Activated T-cell treated with anti-CD3 and anti-CD28 coated beads for 1 hour (primary cell): ENCODE measurements around the gene ATG10.
A peak's percentile ranks its signal among the peaks of the same experiment; 100 is the strongest.

Experiments
- DNase-seq: peaks from one replicate; pipeline ENCODE4 v3.0.0-alpha.2; 2020; ENCODE audit warnings: low read depth

Gene ATG10

DNA sequence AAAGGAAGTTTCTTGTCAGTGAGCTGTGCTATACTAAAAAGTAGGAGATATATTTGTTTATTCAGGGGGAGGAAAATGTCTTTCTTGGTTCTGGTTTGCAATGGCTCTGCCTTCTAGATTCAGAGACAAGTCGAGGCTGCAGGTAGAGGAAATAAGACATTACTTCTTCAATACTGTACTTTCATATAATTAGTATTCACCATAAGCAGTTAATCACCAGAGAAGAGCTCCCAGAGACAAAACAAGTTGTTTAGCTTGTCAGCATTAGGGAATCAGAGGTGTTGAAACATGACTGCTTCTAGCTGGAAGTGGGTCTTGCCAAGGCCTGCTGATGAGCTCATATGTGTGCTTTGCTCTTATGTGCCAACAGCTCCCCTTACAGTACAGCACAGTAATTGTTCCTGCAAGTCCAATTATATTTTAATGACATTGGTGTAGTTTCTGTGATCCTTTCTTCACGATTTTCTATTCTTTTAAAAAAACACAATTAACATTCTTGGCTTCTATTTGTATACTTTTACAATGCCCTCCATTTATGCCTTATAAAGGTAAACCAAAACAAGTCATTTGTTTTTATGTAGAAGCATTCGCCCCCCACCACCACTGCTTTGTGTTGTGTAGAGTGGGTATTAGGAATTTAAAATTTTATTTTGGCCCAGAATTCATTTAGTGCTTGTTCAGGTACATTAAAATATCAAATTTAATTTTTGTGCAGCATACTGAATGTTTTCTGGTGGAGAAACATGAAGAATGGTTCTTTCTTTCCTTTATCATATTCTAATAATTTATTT is 194.1 kb downstream of the ATG10 start:
- DNase-seq = no peak

GRCh38 chr5:82167372-82167935 is 195.6 kb downstream of the ATG10 start:
- no peak for DNase-seq

DNA sequence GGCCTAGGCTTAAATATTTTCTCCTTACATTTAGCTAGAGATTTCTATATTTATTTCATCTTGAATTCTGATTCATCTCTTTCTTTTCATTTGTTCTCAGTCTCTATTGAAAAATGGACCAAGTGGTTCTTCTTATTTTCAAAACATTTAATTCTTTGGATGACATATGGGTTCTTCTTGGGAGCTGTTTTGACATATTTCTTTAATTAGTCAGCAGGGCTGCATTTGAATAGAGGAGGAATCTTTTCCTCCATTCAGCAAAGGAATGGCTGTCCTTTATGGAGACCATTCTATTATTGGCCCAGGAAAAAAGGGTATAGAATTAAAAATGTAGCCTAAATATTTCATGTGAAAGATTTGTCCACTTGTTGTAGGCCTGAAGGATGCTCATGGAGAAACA is 196.5 kb downstream of the ATG10 start:
- DNase-seq = no peak

GRCh38 chr5:82169892-82170291 is 198.1 kb downstream of the ATG10 start:
- no peak for DNase-seq

DNA sequence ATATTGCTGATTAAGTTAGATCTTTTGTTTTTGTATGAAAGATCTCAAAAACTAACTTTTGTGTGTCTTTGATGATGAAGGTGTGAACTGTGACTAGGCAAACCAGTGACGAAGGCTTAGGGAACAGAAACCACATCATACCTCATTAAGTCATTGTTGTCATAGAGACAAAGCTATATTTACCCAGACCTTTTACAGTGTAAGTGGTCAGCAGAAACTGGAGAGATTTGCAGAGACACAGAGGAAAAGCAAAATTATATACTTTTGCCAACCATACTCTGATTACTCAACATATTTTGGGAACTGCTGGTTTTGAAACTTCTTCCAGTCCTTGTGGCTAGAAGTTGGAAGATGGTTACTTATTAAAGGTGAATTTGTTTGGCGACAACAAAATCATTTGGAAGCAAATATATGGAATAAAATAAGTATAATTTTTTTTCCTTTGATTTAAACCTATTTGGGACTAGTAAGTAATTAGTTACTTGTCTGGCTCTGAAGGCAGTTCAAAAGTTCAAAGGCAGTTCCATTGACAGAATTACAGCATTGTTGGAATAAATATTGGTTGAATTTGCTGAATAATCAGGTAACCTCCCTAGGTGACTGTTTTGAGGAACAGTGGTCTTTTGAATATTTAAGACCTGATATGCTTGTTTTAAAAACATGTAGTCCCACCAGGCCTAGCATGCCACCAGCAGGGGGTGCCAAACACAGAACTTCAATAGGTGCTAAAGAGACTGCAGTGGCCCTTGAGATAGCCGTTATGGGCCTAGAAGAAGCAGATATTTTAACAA is 202.5 kb downstream of the ATG10 start:
- peak; percentile 48 for DNase-seq

- DNase-seq = no peak
These were observed 203.0 kb downstream of the ATG10 start for GRCh38 chr5:82174919-82175219.

DNA sequence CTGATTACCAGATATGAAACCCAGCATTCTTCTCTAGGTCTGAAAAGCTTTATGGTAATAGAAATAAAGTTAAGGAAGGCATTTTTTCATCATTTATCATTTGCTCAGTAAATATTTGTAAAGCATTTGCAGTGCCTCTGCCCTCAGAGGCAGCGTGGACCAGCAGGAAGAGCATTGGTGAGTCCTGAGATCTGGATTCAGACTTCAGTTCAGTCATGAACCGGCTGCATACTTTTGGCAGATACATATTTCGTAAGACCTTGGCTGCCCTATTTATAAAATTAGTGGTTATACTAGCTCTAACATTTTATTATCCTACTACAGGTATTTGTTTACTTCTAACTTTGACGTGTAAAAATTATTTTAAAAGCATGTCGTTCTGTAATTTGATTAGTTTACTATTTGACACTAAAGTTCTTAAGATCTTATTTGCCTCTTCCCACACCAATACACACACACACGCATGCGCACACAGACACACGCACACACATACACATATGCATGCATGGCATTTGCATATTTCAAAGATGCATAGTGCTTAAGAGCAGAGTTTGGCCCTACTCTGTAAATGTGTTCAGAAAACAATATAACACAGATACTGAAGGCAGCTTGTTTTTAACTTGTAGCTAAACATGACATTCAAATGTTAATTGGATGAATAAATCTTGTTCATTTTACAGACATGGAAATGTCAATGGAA is 204.4 kb downstream of the ATG10 start:
- no peak for DNase-seq

DNA sequence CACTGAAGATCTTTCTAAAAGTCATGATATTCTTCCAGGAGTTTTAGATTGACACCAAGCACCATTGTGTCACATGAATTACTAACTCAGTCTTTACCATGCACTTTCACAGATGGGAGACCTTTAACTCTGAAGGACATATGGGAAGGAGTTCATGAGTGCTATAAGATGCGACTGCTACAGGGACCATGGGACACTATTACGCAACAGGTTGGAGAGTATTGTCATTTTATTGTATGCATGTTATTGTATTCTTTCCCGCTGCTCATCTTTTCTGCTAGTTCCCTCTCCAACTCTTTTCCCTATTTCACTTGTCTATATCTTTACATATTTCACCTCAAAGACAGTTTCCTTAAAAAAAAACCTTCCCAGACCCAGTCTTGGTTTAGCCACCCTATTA is 206.6 kb downstream of the ATG10 start:
- no peak for DNase-seq

DNA sequence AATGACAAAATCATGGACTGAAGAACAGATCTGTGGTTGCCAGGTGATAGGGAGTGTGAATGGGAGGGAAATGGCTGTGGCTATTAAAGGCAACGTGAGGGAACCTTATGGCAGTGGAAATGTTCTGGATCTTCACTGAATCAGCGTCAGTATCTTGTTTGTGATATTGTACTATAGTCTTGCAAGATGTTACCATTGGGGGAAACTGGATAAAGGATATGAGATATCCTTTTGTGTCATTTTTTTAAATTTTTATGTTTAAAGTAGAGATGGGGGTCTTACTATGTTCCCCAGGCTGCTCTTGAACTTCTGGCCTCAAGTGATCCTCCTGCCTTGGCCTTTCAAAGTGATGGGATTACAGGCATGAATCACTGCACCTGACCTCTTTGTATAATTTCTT is 210.8 kb downstream of the ATG10 start:
- DNase-seq = no peak

- DNase-seq = no peak
These were observed 212.0 kb downstream of the ATG10 start for GRCh38 chr5:82183828-82184227.

DNA sequence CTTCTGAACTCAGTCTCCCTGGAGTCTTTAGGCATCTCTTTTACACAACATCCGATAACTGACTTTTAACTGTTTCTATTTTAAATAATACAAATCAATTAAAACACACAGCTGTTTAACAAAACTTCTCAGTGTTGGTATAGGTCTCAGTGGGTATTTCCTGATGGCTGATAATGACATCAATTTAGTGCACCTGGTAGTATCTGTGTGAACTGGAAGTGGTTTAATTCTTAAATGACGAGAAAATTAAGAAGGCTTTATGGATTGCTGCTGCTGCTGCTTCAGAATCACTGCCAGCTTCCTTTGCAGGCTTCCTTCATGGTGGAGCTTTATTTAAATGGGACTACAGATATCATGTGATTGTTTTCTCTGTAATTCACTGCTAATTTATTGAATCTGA is 214.0 kb downstream of the ATG10 start:
- DNase-seq = no peak

DNA sequence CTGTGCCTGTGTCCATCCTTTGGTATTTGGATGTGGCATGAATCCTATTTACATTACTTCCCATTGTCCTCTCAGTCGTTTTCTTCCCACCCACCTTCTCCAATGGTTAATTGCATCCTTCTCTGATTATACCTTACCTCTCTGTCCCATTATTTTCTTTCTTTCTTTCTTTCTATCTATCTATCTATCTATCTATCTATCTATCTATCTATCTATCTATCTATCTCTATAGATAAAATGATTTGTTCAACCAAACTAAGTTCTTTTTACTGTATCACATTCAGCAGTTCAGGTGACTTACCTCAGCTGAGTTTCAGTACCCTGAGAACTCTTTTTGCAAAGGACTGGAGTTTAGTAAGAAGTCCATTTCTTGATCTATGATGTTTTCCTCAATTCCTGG is 225.7 kb downstream of the ATG10 start:
- DNase-seq = no peak

GRCh38 chr5:82204567-82204966 is 232.7 kb downstream of the ATG10 start:
- no peak for DNase-seq

DNA sequence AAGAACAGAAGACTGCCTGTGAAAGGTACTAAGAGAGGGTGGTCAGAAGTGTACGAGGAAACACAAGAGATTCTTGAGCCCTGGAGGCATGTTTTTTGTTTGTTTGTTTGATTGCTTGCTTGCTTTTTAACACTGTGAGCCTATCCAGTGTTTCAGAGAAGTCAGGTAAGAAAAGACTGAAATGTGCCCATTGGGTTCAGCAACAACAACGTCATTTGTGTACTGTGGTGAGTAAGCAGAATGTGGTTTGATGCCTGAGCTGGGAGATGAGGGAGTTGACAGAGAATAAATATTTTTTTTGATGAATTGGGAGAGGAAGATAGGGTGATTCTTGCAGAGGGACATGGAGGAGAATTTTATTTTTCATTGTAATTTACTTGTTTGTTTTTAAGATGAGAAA is 233.2 kb downstream of the ATG10 start:
- no peak for DNase-seq

GRCh38 chr5:82208371-82208770 is 236.5 kb downstream of the ATG10 start:
- no peak for DNase-seq

DNA sequence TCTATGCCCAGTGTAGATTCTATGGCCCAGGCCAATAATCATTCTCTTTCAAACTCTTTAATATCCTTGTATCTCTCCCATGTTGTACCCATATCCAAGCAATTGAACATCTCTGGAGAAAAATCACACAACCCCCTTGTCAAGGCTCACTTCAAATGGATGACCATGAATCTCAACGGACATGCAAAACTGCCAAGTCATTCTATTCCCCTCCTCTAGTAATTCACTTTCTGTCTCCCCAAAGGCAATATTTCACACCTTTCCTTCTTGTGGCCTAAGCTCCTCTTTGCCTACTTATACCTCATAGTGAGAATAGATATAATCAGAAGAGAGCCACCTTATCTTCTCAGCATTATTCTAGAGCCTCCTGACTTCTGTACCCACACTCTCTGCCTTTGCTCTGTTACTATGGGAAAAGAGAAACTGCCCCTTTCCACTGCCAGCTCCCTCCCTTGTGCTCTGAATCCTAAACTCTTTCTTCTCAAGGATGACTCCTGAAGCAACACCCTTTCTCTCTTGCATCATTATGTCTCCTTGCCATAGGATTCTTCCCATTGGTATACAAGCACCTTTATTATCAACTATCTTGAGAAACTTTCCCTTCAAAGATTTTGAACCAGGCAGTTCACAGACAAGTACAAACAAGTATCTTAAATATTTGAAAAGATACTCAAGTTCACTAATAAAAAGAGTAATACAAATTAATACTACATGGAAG is 240.2 kb downstream of the ATG10 start:
- no peak for DNase-seq

DNA sequence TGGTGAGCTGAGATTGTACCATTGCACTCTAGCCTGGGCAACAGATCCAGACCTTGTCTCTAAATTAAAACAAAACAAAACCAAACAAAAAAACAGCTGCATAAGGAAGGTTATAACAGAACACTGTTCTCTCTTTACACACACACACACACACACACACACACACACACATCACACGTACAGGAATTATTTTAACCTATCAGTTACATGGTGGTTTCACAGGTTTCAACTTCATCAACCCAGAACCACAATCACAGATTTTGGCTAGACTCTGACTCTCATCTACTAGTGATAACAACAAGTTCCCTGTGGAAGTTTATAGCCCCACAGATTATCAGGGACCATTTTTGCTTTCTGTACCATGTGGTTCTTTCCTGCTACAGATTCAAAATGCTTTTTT is 246.1 kb downstream of the ATG10 start:
- no peak for DNase-seq

GRCh38 chr5:82218374-82219156 is 246.7 kb downstream of the ATG10 start:
- DNase-seq = no peak

DNA sequence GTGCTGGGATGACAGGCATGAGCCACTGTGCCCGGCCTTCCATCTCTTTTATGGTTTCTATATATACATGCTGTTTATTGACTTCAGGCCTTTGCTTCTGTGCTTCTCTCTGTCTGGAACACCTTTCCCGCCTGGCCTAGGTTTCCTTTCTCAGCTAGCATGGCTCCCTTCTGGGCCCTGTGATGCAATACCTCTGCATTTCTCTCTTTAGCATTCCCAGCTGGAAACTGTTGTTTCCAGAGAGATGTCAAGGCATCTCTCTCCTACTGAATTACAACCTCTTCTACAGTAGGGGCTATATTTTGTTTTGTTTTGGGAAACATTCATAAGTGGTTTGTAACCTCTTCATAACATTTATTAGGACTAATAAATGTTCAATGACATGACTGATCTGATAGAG is 249.2 kb downstream of the ATG10 start:
- no peak for DNase-seq

DNA sequence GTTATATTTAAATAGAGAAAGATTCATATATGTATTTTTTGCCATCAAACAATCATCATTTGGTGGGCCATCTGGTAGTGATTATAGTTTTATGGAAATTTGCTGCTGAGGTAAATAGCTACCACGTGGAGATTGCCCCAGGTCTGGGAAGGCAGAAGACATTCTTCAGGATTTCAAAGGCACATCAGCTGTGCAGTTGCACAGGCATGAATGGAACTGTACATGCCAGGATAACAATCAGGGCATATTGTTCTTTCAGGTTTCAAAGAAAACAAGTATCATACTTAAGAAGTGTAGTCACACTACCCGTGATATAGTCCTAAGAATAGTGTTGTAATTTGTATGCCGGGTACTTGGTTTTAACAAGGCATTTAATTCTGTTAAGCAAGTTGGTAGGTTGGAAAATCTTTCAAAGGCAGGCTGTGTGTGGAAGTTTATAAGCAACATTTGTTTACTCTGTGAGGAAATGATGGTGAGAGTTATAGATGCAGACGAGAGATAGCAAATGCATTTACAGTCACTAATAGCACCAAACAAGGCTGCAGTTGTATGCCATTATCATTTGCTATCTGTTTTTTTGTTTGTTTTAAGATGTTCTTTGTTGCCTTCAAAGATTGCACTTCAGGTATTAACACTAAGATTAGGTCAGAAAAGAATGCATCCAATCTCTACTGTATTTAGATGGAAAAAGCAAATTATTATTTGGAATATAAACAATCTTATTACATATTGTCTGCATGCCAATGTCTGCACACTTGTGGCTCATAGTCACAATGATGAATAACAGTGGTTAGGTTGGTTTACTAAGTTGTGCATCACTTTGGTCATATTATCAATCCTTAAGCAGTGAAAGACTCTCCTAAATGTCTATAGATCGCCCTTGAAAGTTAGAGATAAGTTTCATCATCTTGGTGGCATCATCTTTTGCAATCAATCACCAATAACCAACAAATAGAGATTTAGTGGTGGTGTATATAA is 251.1 kb downstream of the ATG10 start:
- DNase-seq = no peak
